Activated CD4-positive, alpha-beta T cell treated with anti-CD3 and anti-CD28 coated beads, Interleukin-2, amount 50 U/mL, for 1 hour (primary cell): ENCODE data around the gene POLR2L.

Source experiments
- DNase-seq: peaks from one replicate; pipeline ENCODE4 v3.0.0-alpha.2; 2020

POLR2L gene

DNA sequence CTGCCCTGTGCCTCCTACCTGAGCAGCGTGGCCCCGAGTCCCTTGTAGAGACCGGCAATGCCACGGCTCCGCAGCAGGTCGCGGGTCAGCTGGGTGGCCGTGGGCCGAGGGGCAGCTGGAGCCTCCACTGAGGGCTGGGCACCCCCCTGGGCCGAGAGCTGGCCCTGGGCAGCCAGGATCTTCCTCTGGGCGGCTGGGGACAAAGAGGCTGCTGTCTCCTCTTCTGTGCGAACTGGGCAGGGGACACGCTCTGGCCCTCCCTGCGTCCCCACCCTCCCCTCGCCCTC lies 49.9 kb downstream of the POLR2L start:
- no peak for DNase-seq

DNA sequence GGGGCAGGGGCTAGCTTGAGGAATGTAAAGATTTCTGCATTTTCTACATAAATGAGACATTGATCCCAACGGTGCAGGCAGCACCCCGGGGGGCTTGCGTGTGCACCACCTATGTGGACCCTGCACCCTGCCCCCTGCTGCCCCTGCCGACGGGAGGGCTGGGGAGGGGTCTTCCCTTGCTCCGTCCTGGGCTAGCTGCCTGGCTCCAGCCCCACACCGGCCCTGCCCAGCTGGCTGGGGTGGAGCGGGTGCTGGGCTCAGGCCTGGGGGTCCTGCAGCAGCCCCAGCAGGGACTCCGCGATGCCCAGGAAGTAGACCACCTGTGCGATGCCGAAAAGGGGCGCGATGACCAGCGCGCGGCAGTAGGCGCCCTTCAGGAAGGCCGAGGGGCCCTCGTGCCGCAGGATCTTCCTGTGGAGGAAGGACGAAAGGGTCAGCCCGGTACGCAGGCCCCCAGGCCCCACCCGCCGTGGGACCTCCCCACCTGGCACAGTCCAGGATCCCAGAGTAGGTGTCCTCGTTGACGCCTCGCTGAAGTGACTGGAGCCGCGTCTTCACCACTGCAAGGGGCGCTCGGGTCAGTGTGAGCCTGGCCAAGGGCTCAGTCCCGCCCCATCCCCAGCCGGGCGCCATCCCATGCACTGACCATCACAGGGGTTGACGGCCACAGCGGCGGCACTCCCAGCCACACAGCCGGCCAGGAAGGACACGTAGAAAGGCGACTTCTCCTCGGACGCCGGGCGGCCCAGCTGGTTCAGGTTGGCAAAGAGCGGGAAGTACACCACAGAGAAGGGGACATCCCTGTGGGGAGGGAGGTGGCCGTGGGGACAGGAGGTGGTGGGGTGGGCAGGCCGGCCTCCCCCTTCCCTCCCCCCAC lies 50.4 kb downstream of the POLR2L start:
- DNase-seq: no peak

DNA sequence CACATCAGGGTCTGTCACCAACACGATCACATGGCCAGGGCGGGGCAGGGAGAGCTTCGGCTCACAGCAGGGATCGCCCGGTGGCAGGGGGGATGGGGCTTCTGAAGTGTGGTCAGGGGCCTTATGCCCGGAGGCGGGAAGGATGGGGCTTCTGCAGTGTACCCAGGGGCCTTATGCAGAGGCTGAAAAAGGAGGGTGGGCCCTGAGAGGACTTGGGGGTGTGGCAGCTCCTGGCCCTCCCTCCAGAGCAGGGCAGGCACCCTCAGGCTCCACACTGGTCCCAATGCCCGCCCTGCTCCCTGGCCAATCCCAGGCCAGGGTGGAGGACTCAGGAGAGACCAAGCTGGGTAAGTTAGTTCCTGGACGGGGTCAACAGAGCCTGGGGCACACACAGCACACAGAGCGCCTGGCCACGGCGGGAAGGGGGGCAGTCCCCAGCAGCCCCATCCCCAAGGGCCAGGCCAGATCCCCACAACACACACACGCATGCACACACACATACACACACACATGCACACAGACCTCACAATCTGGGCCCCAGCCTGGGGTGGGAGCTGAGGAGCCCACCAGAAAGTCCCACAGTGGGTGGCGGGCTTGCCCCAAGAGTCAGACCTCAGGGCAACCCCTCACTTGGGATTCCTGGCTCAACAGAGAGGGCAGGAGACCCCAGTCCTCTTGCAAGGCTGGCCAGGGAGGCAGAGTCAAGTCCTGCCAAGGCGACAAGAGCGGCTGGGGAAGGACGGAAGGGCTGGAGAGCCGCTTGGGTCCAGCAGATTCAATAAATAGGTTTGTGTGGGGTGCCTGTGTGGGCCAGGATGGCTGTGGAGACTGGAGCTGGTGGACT lies 51.4 kb downstream of the POLR2L start:
- DNase-seq: no peak

DNA sequence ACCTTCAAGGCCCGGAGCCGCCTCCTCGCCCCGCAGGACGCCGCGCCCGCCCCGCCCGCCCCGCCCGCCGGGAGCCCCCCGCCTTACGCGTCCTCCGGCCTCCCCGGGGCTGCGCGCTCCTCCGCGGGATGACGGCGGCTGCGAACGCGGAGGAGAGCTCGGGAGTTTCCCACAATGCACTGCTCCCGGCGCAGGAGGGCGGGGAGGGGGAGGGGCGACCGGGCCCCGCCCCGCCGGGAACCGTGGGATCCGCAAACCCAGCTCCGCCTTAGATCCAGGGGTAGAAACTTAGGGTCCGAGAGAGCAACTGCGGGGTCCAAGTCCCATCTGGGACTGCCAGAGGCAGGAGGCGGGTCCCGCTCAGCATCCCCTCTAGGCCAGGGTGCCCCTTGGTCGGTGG lies 52.4 kb downstream of the POLR2L start, which contains the start of gene CEND1:
Gene CEND1, minus strand, starts transcription at position 148 of the 400 bp plus-strand sequence. CDS start 1,514 bp downstream, outside the sequence.
- peak; percentile 28 for DNase-seq
